Breast epithelium (tissue), 3 donors: ENCODE measurements around the gene GDI2.

Experiments used
- POLR2A ChIP-seq: fragments of 450-650 bp; IDR thresholded peaks from one replicate; pipeline ENCODE4 v1.6.1; 2016; ENCODE audit warnings: antibody characterized with exemption, mild to moderate bottlenecking, moderate library complexity
- POLR2AphosphoS5 ChIP-seq, 3 donors: sonication (generic); formaldehyde crosslinking; IDR thresholded peaks; one replicate each; pipeline ENCODE4 v1.6.1; 2017; ENCODE audit warnings: antibody characterized with exemption in 3 of 3
- TF ChIP-seq, protein P1 (sequence below), 3 donors: fragments of 450-650 bp; IDR thresholded peaks; one replicate each; pipeline ENCODE4 v1.5.1; 2016 to 2017; ENCODE audit warnings: antibody characterized with exemption in 3 of 3, mild to moderate bottlenecking in 3 of 3, moderate library complexity in 3 of 3

DNA sequence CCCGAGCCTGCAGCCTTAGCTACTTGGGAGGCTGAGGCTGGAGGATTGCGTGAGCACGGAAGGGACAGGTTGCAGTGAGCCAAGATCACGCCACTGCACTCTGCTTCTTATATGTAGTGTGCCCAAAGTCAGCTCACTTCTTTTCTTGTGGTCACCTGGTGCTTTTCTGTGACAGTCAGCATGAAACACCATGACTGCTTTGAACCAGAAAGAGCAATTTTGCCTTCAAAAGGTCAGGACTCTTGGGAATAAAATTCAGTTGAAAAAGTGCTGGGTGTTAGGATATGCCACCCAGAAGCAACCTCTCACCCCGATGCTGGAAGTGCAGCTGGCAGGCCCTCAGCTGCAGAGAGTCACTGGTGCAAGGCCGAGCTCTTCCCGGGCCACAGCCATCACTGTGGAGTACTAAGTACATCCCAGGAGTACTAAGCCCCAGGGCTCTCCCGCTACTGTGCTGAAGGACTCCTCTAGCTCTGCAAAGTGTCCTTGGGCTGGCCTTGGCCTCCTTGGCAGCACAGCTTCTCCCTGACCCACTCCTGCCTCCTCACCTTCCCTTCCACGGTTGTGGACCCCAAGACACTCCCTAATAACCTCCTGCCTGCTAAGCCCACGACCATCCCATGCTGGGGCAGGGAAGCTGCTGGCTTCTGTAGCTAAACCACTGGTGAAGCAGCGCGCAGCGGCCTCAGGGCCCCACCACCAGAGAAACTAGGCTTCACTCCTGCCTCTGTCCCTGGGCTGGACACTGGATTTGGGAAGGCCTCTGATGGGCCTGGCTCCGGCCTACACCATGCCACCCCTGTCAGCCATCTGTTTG is 17.6 kb upstream of the GDI2 start:
- TF ChIP-seq POLR2A: no peak
- TF ChIP-seq, protein P1, sequence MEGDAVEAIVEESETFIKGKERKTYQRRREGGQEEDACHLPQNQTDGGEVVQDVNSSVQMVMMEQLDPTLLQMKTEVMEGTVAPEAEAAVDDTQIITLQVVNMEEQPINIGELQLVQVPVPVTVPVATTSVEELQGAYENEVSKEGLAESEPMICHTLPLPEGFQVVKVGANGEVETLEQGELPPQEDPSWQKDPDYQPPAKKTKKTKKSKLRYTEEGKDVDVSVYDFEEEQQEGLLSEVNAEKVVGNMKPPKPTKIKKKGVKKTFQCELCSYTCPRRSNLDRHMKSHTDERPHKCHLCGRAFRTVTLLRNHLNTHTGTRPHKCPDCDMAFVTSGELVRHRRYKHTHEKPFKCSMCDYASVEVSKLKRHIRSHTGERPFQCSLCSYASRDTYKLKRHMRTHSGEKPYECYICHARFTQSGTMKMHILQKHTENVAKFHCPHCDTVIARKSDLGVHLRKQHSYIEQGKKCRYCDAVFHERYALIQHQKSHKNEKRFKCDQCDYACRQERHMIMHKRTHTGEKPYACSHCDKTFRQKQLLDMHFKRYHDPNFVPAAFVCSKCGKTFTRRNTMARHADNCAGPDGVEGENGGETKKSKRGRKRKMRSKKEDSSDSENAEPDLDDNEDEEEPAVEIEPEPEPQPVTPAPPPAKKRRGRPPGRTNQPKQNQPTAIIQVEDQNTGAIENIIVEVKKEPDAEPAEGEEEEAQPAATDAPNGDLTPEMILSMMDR (IDR thresholded peaks at IDR 0.05): no peak
- no peak for TF ChIP-seq POLR2AphosphoS5 (IDR thresholded peaks at IDR 0.05)
